Measurements from ENCODE around the gene PROSER3.
"Not testable (repeated sequence)": the region's sequence is repeated elsewhere in the genome, so short reads cannot be mapped to it uniquely, and the experiment has no call there.

The PROSER3 gene

GRCh38 chr19:35723671-35724070 is 34.3 kb upstream of the PROSER3 start:
- TF ChIP-seq EZH2 (IDR thresholded peaks at IDR 0.05; ENCODE audit: borderline replicate concordance, low read length) (no peak), CTCF (IDR thresholded peaks at IDR 0.05; ENCODE audit: low read length) (no peak)
- H4K20me1 ChIP-seq (ENCODE audit: insufficient read depth, low read length) = no peaks in the 10 kb centered on the region
- no peak overlapping the region for H3K4me2 ChIP-seq (ENCODE audit: low read length)
- peaks cover 83% of the 10 kb centered on the region for H3K36me3 ChIP-seq (ENCODE audit: insufficient read depth, low read length)
- no peak overlapping the region for H3K4me3 ChIP-seq (ENCODE audit: low read depth, low read length, poor library complexity, severe bottlenecking)
- H3K79me2 ChIP-seq (ENCODE audit: insufficient read depth, low read length) = peaks cover 5% of the 10 kb centered on the region
- no peak overlapping the region for H2AFZ ChIP-seq (ENCODE audit: low read length)
- H3K9me2 ChIP-seq (ENCODE audit: low read depth, low read length) = no peaks in the 10 kb centered on the region
- no peaks in the 10 kb centered on the region for H3K9me3 ChIP-seq (ENCODE audit: low read length)
- H3K4me1 ChIP-seq (ENCODE audit: insufficient read depth, low read length, severe bottlenecking) = peaks cover 11% of the 10 kb centered on the region
- no peaks in the 10 kb centered on the region for H3F3A ChIP-seq (ENCODE audit: insufficient read depth, low read length)
- no peaks in the 10 kb centered on the region for H3K27me3 ChIP-seq (ENCODE audit: insufficient read depth, low read length)
- H3K9ac ChIP-seq (ENCODE audit: low read length) = no peak overlapping the region
- no peak overlapping the region for H3K27ac ChIP-seq (ENCODE audit: low read depth, low read length, poor library complexity, severe bottlenecking)

- not testable (repeated sequence) for H3K4me1 ChIP-seq (ENCODE audit: insufficient read depth, low read length, severe bottlenecking); H3K9me3 ChIP-seq (ENCODE audit: low read length); H3K27me3 ChIP-seq (ENCODE audit: insufficient read depth, low read length); H4K20me1 ChIP-seq (ENCODE audit: insufficient read depth, low read length); H3K9me2 ChIP-seq (ENCODE audit: low read depth, low read length); H3K9ac ChIP-seq (ENCODE audit: low read length); H3K79me2 ChIP-seq (ENCODE audit: insufficient read depth, low read length); H3K4me2 ChIP-seq (ENCODE audit: low read length); H2AFZ ChIP-seq (ENCODE audit: low read length); H3F3A ChIP-seq (ENCODE audit: insufficient read depth, low read length); H3K27ac ChIP-seq (ENCODE audit: low read depth, low read length, poor library complexity, severe bottlenecking); H3K4me3 ChIP-seq (ENCODE audit: low read depth, low read length, poor library complexity, severe bottlenecking)
- peaks cover 87% of the 10 kb centered on the region for H3K36me3 ChIP-seq (ENCODE audit: insufficient read depth, low read length)
These were observed 33.8 kb upstream of the PROSER3 start for GRCh38 chr19:35724132-35724531.

GRCh38 chr19:35724560-35724959 is 33.4 kb upstream of the PROSER3 start:
- Histone ChIP-seq H4K20me1 (ENCODE audit: insufficient read depth, low read length) (no peaks in the 10 kb centered on the region), H3F3A (ENCODE audit: insufficient read depth, low read length) (no peaks in the 10 kb centered on the region), H3K9ac (ENCODE audit: low read length) (no peak overlapping the region), H3K9me2 (ENCODE audit: low read depth, low read length) (no peaks in the 10 kb centered on the region), H2AFZ (ENCODE audit: low read length) (no peak overlapping the region), H3K4me1 (ENCODE audit: insufficient read depth, low read length, severe bottlenecking) (peaks cover 2% of the 10 kb centered on the region), H3K9me3 (ENCODE audit: low read length) (no peaks in the 10 kb centered on the region), H3K4me2 (ENCODE audit: low read length) (no peak overlapping the region), H3K4me3 (ENCODE audit: low read depth, low read length, poor library complexity, severe bottlenecking) (no peak overlapping the region), H3K36me3 (ENCODE audit: insufficient read depth, low read length) (peaks cover 89% of the 10 kb centered on the region), H3K27me3 (ENCODE audit: insufficient read depth, low read length) (no peaks in the 10 kb centered on the region), H3K27ac (ENCODE audit: low read depth, low read length, poor library complexity, severe bottlenecking) (no peak overlapping the region), H3K79me2 (ENCODE audit: insufficient read depth, low read length) (no peaks in the 10 kb centered on the region; the same call in 1 of the 2 replicates)
- TF ChIP-seq EZH2 (IDR thresholded peaks at IDR 0.05; ENCODE audit: borderline replicate concordance, low read length) (no peak), CTCF (IDR thresholded peaks at IDR 0.05; ENCODE audit: low read length) (no peak)

- Histone ChIP-seq H3K36me3 (ENCODE audit: insufficient read depth, low read length) (peaks cover 90% of the 10 kb centered on the region), H3K9me2 (ENCODE audit: low read depth, low read length) (no peaks in the 10 kb centered on the region)
These were observed 32.6 kb upstream of the PROSER3 start for GRCh38 chr19:35725216-35725861.

More at GRCh38 chr19:35725216-35725861, 32.6 kb upstream of the PROSER3 start:
- H2AFZ ChIP-seq (ENCODE audit: low read length) = no peak overlapping the region
- no peaks in the 10 kb centered on the region for H3K4me1 ChIP-seq (ENCODE audit: insufficient read depth, low read length, severe bottlenecking)
- no peaks in the 10 kb centered on the region for H3K9me3 ChIP-seq (ENCODE audit: low read length)
- H3K4me2 ChIP-seq (ENCODE audit: low read length) = no peak overlapping the region
- TF ChIP-seq EZH2 (IDR thresholded peaks at IDR 0.05; ENCODE audit: borderline replicate concordance, low read length) = no peak
- TF ChIP-seq CTCF (IDR thresholded peaks at IDR 0.05; ENCODE audit: low read length) = no peak
- no peak overlapping the region for H3K4me3 ChIP-seq (ENCODE audit: low read depth, low read length, poor library complexity, severe bottlenecking)
- no peak overlapping the region for H3K9ac ChIP-seq (ENCODE audit: low read length)
- no peaks in the 10 kb centered on the region for H3K79me2 ChIP-seq (ENCODE audit: insufficient read depth, low read length)
- no peaks in the 10 kb centered on the region for H3K27me3 ChIP-seq (ENCODE audit: insufficient read depth, low read length)
- H3K27ac ChIP-seq (ENCODE audit: low read depth, low read length, poor library complexity, severe bottlenecking) = no peak overlapping the region
- no peaks in the 10 kb centered on the region for H4K20me1 ChIP-seq (ENCODE audit: insufficient read depth, low read length)
- H3F3A ChIP-seq (ENCODE audit: insufficient read depth, low read length) = no peaks in the 10 kb centered on the region

Measured in OCI-LY1 (cell line).